Thyroid gland (tissue), 4 donors: ENCODE measurements around the gene OXGR1. TPM values are rescaled to one million over a fixed set of nuclear protein-coding genes. Genes with fewer than 3 reads are reported as not detected.

ENCODE experiments used
- DNase-seq, 2 donors: peaks; one replicate each; pipeline ENCODE4 v3.0.0-alpha.2; 2019
- H3K27ac ChIP-seq, 3 donors: fragments of 200-600 bp; sonication (generic); 1 replicate in 2 of 3; 2 replicates in 1 of 3; pipeline ENCODE4 v1.5.1; 2016 to 2019; ENCODE audit warnings: mild to moderate bottlenecking in 1 of 3, moderate library complexity in 1 of 3
- H3K27me3 ChIP-seq: fragments of 200-600 bp; sonication (generic); one replicate; pipeline ENCODE4 v1.5.1; 2019
- H3K36me3 ChIP-seq, 2 donors: fragments of 200-600 bp; sonication (generic); one replicate each; pipeline ENCODE4 v1.5.1; 2016 to 2019
- H3K4me1 ChIP-seq, 2 donors: fragments of 200-600 bp; sonication (generic); one replicate each; pipeline ENCODE4 v1.5.1; 2017 to 2019
- H3K4me3 ChIP-seq, 3 donors: fragments of 200-600 bp; sonication (generic); replicated peaks in 1 of 3; 1 replicate in 2 of 3; 2 replicates in 1 of 3; pipeline ENCODE4 v1.5.1; 2016; ENCODE audit warnings: mild to moderate bottlenecking in 1 of 3
- H3K9me3 ChIP-seq: fragments of 200-600 bp; sonication (generic); one replicate; pipeline ENCODE4 v1.5.1; 2017
- CTCF ChIP-seq, 6 experiments: fragments of 200-600 bp in 3 of 6; fragments of 450-650 bp in 3 of 6; sonication (generic) in 3 of 6; IDR thresholded peaks; one replicate each; pipeline ENCODE4 v1.5.1; 2016 to 2019; ENCODE audit warnings: antibody characterized with exemption in 6 of 6, mild to moderate bottlenecking in 2 of 6, inconsistent platforms in 1 of 6, moderate library complexity in 1 of 6
- POLR2A ChIP-seq, 2 donors: fragments of 450-650 bp; IDR thresholded peaks; one replicate each; pipeline ENCODE4 v1.6.1; 2017; ENCODE audit warnings: antibody characterized with exemption in 2 of 2, mild to moderate bottlenecking in 2 of 2, moderate library complexity in 1 of 2
- WGBS, 2 donors: methylation state at CpG; one replicate each; pipeline ENCODE4 v1.1.5; 2017; 5-methylcytosine and 5-hydroxymethylcytosine counted together
- intact Hi-C: fragments of 100-400 bp; cut with DNase I; formaldehyde crosslinking; loops from one replicate; pipeline ENCODE4 v1.15.1; 2023
- total RNA-seq, 4 donors: library from RNA; depleted of rRNA; stranded (reverse); fragments of >200 nt; gene quantifications; one replicate each; pipeline ENCODE4 v1.2.3, GENCODE V29; 2016

The OXGR1 gene
- total RNA-seq, 4 donors from 2014 or later = 1.2 to 6.7 (median 4.4) TPM

GRCh38 chr13:97020689-97021240 is 26.5 kb upstream of the OXGR1 start:
- no peaks in the 10 kb centered on the region for H3K27me3 ChIP-seq
- intact Hi-C loops = no loop called here
- H3K4me1 ChIP-seq = no peaks in the 10 kb centered on the region
- no peak overlapping the region for H3K27ac ChIP-seq
- WGBS, 2 donors = 88 to 92% methylated on average over 3 of the region's 3 CpGs
- H3K4me3 ChIP-seq = no peak overlapping the region
- DNase-seq = no peak
- H3K36me3 ChIP-seq = no peaks in the 10 kb centered on the region
- no peak for TF ChIP-seq CTCF (IDR thresholded peaks at IDR 0.05)
- no peak for TF ChIP-seq POLR2A (IDR thresholded peaks at IDR 0.05)
- no peaks in the 10 kb centered on the region for H3K9me3 ChIP-seq

- 87 to 91% methylated on average over 2 of the region's 2 CpGs for WGBS, 2 donors
- Histone ChIP-seq H3K27ac (no peak overlapping the region), H3K36me3 (no peaks in the 10 kb centered on the region), H3K9me3 (no peaks in the 10 kb centered on the region), H3K27me3 (no peaks in the 10 kb centered on the region), H3K4me3 (no peak overlapping the region), H3K4me1 (no peaks in the 10 kb centered on the region)
- DNase-seq = no peak
- TF ChIP-seq CTCF (IDR thresholded peaks at IDR 0.05) (no peak), POLR2A (IDR thresholded peaks at IDR 0.05) (no peak)
- intact Hi-C loops = no loop called here
Observed at GRCh38 chr13:97020194-97020593, 25.9 kb upstream of the OXGR1 start.

- no peaks in the 10 kb centered on the region for H3K9me3 ChIP-seq
- no peak overlapping the region for H3K4me3 ChIP-seq
- H3K27ac ChIP-seq = no peak overlapping the region
- no peaks in the 10 kb centered on the region for H3K36me3 ChIP-seq
- no peak for TF ChIP-seq POLR2A (IDR thresholded peaks at IDR 0.05)
- no peak for TF ChIP-seq CTCF (IDR thresholded peaks at IDR 0.05)
- no peak for DNase-seq
- H3K4me1 ChIP-seq = no peaks in the 10 kb centered on the region
- H3K27me3 ChIP-seq = no peaks in the 10 kb centered on the region
- 82 to 88% methylated on average over 1 of the region's 1 CpG for WGBS, 2 donors
- intact Hi-C loops = no loop called here
Observed at GRCh38 chr13:97019236-97019635, 25.0 kb upstream of the OXGR1 start.

- intact Hi-C loops = no loop called here
- Histone ChIP-seq H3K9me3 (no peaks in the 10 kb centered on the region), H3K27ac (no peak overlapping the region), H3K27me3 (no peaks in the 10 kb centered on the region), H3K4me3 (no peak overlapping the region), H3K4me1 (no peaks in the 10 kb centered on the region), H3K36me3 (no peaks in the 10 kb centered on the region)
- WGBS, 2 donors = 24 to 25% methylated on average over 13 of the region's 13 CpGs
- peak; percentile 45 to 87 (median 74) for TF ChIP-seq CTCF (IDR thresholded peaks at IDR 0.05)
- no peak for TF ChIP-seq POLR2A (IDR thresholded peaks at IDR 0.05)
- peak; percentile 15 to 24 for DNase-seq
Observed at GRCh38 chr13:97018029-97018819, 23.9 kb upstream of the OXGR1 start.

- H3K9me3 ChIP-seq = no peaks in the 10 kb centered on the region
- H3K4me1 ChIP-seq = no peaks in the 10 kb centered on the region
Observed at GRCh38 chr13:97017322-97017721, 23.0 kb upstream of the OXGR1 start.

More at GRCh38 chr13:97017322-97017721, 23.0 kb upstream of the OXGR1 start:
- intact Hi-C loops = no loop called here
- DNase-seq = no peak
- Histone ChIP-seq H3K4me3 (no peak overlapping the region), H3K27me3 (no peaks in the 10 kb centered on the region), H3K27ac (no peak overlapping the region), H3K36me3 (no peaks in the 10 kb centered on the region)
- TF ChIP-seq CTCF (IDR thresholded peaks at IDR 0.05) (no peak), POLR2A (IDR thresholded peaks at IDR 0.05) (no peak)
